Muscle of leg (tissue), 16 donors: ENCODE data around the gene HNRNPR. TPM values are rescaled to one million over a fixed set of nuclear protein-coding genes. Genes with fewer than 3 reads are reported as not detected.
A peak's percentile ranks its signal among the peaks of the same experiment; 100 is the strongest.

Experiments used
- DNase-seq: peaks from one replicate; pipeline ENCODE4 v3.0.0; 2013
- H3K27ac ChIP-seq: one replicate; pipeline ENCODE4 v1.5.1; 2013; ENCODE audit warnings: mild to moderate bottlenecking, low read length, control low read depth
- H3K27me3 ChIP-seq: one replicate; pipeline ENCODE4 v1.6.1; 2013; ENCODE audit warnings: low read length; ENCODE audit not compliant: control insufficient read depth, insufficient read depth
- H3K36me3 ChIP-seq: one replicate; pipeline ENCODE4 v1.6.1; 2013; ENCODE audit warnings: low read length; ENCODE audit not compliant: control insufficient read depth, insufficient read depth
- H3K4me1 ChIP-seq: one replicate; pipeline ENCODE4 v1.6.1; 2013; ENCODE audit warnings: low read length; ENCODE audit not compliant: control insufficient read depth, insufficient read depth
- H3K4me3 ChIP-seq: one replicate; pipeline ENCODE4 v1.5.1; 2013; ENCODE audit warnings: low read length, control low read depth
- H3K9me3 ChIP-seq: replicated peaks from 2 replicates; pipeline ENCODE4 v1.6.1; 2013; ENCODE audit warnings: low read depth, low read length; ENCODE audit not compliant: control insufficient read depth
- WGBS: methylation state at CpG from one replicate; pipeline ENCODE4 v1.1.5; 2013; ENCODE audit warnings: missing lambda C conversion rate; ENCODE audit not compliant: insufficient coverage; 5-methylcytosine and 5-hydroxymethylcytosine counted together
- long read RNA-seq, 11 donors: transcript quantifications; one replicate each; lab custom pipeline, GENCODE V29; 2026
- polyA plus RNA-seq, 8 donors: library from polyadenylated mRNA; unstranded; fragments of 120-200 nt; gene quantifications; one replicate each; pipeline versions ENCODE4 v1.2.1 to v1.2.3, GENCODE V29; 2013; ENCODE audit warnings: inconsistent platforms in 1 of 8, low replicate concordance in 1 of 8; ENCODE audit not compliant: insufficient read length in 8 of 8, insufficient read depth in 1 of 8
- total RNA-seq: library from RNA; stranded (reverse); fragments of 120-200 nt; gene quantifications from one replicate; pipeline ENCODE4 v1.2.4, GENCODE V29; 2013

The HNRNPR gene
- 99.8 TPM for total RNA-seq
- 100 to 1,000 TPM; 134 to 176 (median 147) TPM for polyA plus RNA-seq
- long read RNA-seq, donor 1, full-length matches to known transcripts = 8 of 17 reads
- long read RNA-seq, donor 1, partial matches to known transcripts = 0 of 17 reads
- long read RNA-seq, donor 1, other reads (novel, unspliced or antisense) = 9 of 17 reads
- long read RNA-seq, donor 2, partial matches to known transcripts = 0 of 13 reads
- long read RNA-seq, donor 2, other reads (novel, unspliced or antisense) = 8 of 13 reads
- long read RNA-seq, donor 3, full-length matches to known transcripts = 17 of 43 reads
- long read RNA-seq, donor 3, partial matches to known transcripts = 0 of 43 reads
- long read RNA-seq, donor 3, other reads (novel, unspliced or antisense) = 26 of 43 reads
- long read RNA-seq, donor 4, partial matches to known transcripts = 6 of 12 reads
- long read RNA-seq, donor 4, other reads (novel, unspliced or antisense) = 0 of 12 reads
- long read RNA-seq, donor 5, full-length matches to known transcripts = 24 of 107 reads
- long read RNA-seq, donor 5, partial matches to known transcripts = 45 of 107 reads
- long read RNA-seq, donor 5, other reads (novel, unspliced or antisense) = 38 of 107 reads
- long read RNA-seq, donor 6, full-length matches to known transcripts = 23 of 72 reads
- long read RNA-seq, donor 6, partial matches to known transcripts = 20 of 72 reads
- long read RNA-seq, donor 6, other reads (novel, unspliced or antisense) = 29 of 72 reads
- long read RNA-seq, donor 7, full-length matches to known transcripts = 8 of 46 reads
- long read RNA-seq, donor 7, partial matches to known transcripts = 25 of 46 reads
- long read RNA-seq, donor 7, other reads (novel, unspliced or antisense) = 13 of 46 reads
- long read RNA-seq, donor 8, full-length matches to known transcripts = 16 of 35 reads
- long read RNA-seq, donor 8, partial matches to known transcripts = 0 of 35 reads
- long read RNA-seq, donor 8, other reads (novel, unspliced or antisense) = 19 of 35 reads
- long read RNA-seq, donor 9, full-length matches to known transcripts = 6 of 34 reads
- long read RNA-seq, donor 9, partial matches to known transcripts = 18 of 34 reads
- long read RNA-seq, donor 9, other reads (novel, unspliced or antisense) = 10 of 34 reads
- long read RNA-seq, donor 10, full-length matches to known transcripts = 24 of 63 reads
- long read RNA-seq, donor 10, partial matches to known transcripts = 13 of 63 reads
- long read RNA-seq, donor 10, other reads (novel, unspliced or antisense) = 26 of 63 reads
- long read RNA-seq, donor 11, full-length matches to known transcripts = 14 of 191 reads
- long read RNA-seq, donor 11, partial matches to known transcripts = 155 of 191 reads
- long read RNA-seq, donor 11, other reads (novel, unspliced or antisense) = 22 of 191 reads

DNA sequence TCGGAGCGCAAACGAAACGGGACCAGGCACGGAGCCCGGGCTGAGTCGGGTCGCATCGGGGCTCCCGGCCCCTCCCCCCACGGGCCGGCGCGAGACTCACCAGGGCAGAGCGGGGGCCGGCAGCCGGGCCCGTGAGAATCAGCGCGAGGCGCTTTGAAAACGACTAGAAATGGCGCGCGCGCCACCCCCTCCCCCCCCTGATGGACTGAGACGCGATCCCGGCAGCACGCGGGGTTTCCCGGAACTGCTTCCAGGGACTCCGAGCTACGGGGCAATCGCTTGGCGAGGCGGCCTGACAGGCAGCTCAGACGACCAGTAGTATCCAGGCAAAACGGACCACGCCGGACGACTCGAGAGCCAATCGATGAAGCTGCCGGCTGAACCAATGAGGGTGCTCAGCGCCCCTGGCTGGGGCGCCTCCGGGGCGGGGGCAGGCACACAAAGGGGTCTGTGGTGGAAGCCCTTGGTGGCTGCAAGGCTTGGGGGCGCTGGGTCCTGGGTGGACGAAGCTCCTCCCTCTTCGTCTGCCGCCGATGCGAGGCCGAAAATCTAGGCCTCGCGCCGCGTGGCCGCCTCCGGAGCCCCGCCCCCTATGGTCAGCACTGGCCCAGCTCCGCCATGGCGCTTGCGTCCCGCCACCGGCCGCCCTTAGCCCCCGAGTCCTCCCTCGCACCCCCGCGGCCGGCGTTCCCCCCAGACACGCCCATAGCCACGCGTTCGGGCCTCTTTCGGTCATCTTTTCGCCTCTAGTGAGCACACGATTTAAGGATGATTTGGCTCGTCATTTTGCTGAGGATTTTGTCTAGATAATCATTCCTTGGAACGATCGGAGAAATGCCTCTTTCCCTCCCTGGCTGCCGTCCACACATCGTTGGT, at the start of gene HNRNPR:
Gene HNRNPR, minus strand, starts transcription at position 174 of the 876 bp plus-strand sequence. CDS start 3,276 bp downstream, outside the sequence.
- no peaks in the 10 kb centered on the region for H3K27me3 ChIP-seq
- H3K4me3 ChIP-seq = peak within 1 kb of the TSS; percentile 60
- no peaks in the 10 kb centered on the region for H3K9me3 ChIP-seq
- peak; percentile 100 for DNase-seq
- H3K36me3 ChIP-seq = no peaks in the 10 kb centered on the region
- peak within 1 kb of the TSS; percentile 97 for H3K27ac ChIP-seq
- H3K4me1 ChIP-seq = peaks cover 11% of the 10 kb centered on the region
- 0% methylated on average over 80 of the region's 87 CpGs for WGBS

DNA sequence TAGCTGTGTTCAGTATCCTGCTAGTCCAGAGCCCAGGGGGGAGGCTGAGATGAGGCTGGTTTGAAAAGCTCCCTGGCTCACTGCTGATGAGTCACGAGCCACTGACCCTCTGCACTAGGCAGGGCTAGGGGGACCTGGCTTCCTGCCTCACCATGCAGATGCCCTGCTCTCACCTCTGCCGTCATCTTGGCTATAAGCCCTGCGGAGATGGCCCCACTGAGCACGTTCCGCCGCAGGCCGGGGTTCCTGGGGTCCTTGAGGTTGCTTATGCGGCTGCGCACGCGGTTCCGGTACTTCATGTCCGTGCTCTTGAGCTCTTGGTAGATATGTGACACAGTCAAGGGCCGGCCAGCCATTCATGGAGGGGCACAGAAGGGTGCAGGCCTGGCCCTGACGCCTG, 49.6 kb upstream of the HNRNPR start:
- Histone ChIP-seq H3K27ac (peak overlapping the region; percentile 96), H3K4me1 (peaks cover 27% of the 10 kb centered on the region), H3K27me3 (no peaks in the 10 kb centered on the region), H3K36me3 (peaks cover 43% of the 10 kb centered on the region), H3K9me3 (no peaks in the 10 kb centered on the region), H3K4me3 (no peak overlapping the region)
- 80% methylated on average over 7 of the region's 15 CpGs for WGBS
- DNase-seq = no peak

DNA sequence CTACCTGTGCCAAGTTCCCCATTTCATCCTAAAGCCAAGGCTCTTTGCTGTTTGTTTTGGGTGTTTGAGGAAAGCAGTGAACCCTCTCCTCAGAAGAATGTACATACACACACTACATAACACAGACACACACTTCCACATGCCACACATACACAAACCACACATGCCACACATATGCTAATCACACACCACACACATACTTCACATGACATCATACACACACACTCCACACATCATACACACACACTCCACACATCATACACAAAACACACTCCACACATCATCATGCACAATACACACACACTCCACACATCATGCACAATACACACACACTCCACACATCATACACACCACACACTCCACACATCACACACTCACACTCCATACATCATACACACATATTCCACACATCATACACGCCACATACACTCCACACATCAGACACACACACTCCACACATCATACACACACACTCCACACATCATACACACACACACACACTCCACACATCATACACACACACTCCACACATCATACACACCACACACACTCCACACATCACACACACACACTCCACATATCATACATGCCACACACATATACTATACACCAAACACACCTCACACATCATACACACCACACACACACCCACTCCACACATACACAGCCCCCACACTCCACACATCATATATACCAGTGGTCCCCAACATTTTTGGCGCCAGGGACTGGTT, 48.2 kb upstream of the HNRNPR start:
- Histone ChIP-seq H3K27ac (no peak overlapping the region), H3K27me3 (no peaks in the 10 kb centered on the region), H3K9me3 (no peaks in the 10 kb centered on the region), H3K4me1 (peaks cover 23% of the 10 kb centered on the region), H3K4me3 (no peak overlapping the region), H3K36me3 (peaks cover 43% of the 10 kb centered on the region)
- 85% methylated on average over 1 of the region's 2 CpGs for WGBS
- no peak for DNase-seq

DNA sequence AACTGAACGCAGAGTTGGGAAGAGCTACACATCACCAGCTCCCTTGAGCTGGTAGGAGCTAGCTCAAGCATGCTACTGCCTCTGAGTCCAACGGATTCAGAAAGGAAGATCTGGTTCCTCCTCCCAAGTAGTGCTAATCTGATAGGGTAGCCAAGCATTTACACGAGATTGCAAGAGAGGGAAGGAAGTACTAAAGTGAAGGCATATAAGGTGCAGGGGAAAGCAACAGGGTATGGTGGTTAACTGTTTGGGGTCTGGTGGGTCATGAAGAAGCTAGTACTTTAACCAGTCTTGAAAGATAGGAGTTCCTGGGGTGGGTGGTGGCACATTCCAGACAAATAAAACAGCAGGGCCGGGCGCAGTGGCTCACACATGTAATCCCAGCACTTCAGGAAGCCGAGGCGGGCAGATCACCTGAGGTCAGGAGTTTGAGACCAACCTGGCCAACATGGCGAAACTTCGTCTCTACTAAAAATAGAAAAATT, 45.8 kb upstream of the HNRNPR start:
- no peak for DNase-seq
- H3K9me3 ChIP-seq = no peaks in the 10 kb centered on the region
- peaks cover 45% of the 10 kb centered on the region for H3K36me3 ChIP-seq
- H3K27me3 ChIP-seq = no peaks in the 10 kb centered on the region
- WGBS = 83% methylated on average over 2 of the region's 9 CpGs
- H3K4me3 ChIP-seq = no peak overlapping the region
- H3K4me1 ChIP-seq = peaks cover 17% of the 10 kb centered on the region
- no peak overlapping the region for H3K27ac ChIP-seq

DNA sequence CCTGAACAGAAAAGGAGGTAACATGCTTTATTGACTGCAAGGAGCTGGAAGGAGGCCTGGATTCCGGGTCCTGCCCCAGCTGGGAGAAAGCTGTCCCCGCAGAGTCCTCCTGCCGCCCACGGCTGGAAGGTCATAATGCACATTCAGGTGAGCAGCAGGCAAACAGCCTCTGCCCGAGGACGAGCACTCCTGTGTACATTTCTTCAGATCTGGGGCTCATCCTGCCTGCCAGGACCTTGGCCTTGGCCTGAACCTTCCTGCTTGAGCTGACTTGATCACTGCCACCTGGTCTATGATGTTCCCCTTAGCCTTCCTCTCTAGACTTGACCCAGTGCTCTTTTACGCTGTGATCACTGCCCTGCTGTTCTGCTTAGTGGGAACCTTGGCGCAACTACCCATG, 43.4 kb upstream of the HNRNPR start:
- 65% methylated on average over 8 of the region's 8 CpGs for WGBS
- Histone ChIP-seq H3K27me3 (no peaks in the 10 kb centered on the region), H3K27ac (no peak overlapping the region), H3K4me3 (no peak overlapping the region), H3K4me1 (peaks cover 13% of the 10 kb centered on the region), H3K9me3 (no peaks in the 10 kb centered on the region), H3K36me3 (peaks cover 46% of the 10 kb centered on the region)
- DNase-seq = no peak

DNA sequence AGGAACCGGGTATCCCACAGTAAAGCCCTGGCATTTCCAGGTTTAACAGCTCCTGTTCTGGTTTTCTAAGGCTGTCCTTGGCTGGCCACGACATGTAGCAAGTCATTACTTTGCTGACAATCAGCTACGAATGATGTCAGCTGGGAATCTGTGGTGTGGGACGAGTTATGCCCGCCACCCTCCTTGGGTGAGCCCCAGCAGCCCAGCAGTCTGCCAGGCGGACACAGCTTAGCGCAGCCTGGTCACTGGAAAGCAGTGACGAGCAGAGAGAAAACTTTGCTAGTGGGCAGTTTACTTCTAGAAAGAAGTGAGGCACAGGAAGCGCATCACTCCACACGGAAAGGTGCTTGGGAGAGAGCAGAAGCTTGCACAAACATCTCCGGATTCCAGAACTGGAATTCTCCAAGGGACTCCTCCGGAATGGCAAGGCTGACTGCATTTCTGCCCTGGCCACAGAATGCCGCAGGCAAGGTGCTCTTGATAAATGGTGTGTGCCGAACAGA, 41.1 kb upstream of the HNRNPR start:
- H3K4me1 ChIP-seq = peaks cover 16% of the 10 kb centered on the region
- H3K9me3 ChIP-seq = no peaks in the 10 kb centered on the region
- WGBS = 76% methylated on average over 13 of the region's 14 CpGs
- DNase-seq = no peak
- H3K36me3 ChIP-seq = peaks cover 52% of the 10 kb centered on the region
- H3K4me3 ChIP-seq = no peak overlapping the region
- H3K27ac ChIP-seq = peak overlapping the region; percentile 21
- H3K27me3 ChIP-seq = no peaks in the 10 kb centered on the region

DNA sequence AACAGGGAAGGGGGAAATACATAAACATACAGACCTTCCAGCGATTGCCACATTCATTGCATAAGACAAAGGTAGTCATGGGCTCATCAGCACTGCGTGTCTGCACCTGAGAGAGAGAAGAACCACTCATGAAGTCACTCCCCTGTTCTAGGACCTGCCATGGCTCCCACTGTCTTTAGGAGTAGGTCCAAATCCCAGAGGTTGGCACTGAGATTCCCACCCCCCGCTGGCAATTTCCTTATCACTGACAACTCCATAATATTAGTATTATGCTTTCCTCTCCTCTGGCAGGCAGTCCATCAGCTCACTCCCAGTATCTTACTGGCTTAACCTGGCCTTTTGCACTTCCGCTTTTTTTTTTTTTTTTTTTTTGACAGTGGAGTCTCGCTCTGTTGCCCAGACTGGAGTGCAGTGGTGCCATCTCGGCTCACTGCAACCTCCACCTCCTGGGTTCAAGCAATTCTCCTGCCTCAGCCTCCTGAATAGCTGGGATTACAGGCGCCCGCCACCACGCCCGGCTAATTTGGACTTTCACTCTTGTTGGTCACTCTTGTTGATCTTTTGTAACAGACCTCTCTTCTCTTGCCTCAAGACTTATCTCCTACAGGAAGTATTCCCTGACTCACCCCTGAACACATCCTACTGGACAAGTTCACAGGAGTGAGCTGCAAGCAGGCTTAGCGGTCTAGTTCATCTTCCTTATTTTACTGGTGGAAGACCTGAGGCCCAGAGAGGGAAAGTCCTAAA, 40.4 kb upstream of the HNRNPR start:
- 92% methylated on average over 7 of the region's 11 CpGs for WGBS
- Histone ChIP-seq H3K4me1 (peaks cover 19% of the 10 kb centered on the region), H3K4me3 (no peak overlapping the region), H3K27ac (peak overlapping the region; percentile 21), H3K9me3 (no peaks in the 10 kb centered on the region), H3K36me3 (peaks cover 52% of the 10 kb centered on the region), H3K27me3 (no peaks in the 10 kb centered on the region)
- no peak for DNase-seq
